Endothelial cell of umbilical vein (primary cell): ENCODE results near the gene FNDC8.

Experiments
- POLR2A ChIP-seq: IDR thresholded peaks from 2 replicates; pipeline ENCODE4 v1.6.1; 2012; ENCODE audit warnings: low read depth, mild to moderate bottlenecking, control low read depth, low read length
- TF ChIP-seq, protein P1 (sequence below), 2 donors: IDR thresholded peaks; 1 replicate in 1 of 2; 2 replicates in 1 of 2; pipeline ENCODE4 v1.5.1; 2011; ENCODE audit warnings: low read length in 2 of 2, mild to moderate bottlenecking in 2 of 2, moderate library complexity in 2 of 2, control low read depth in 1 of 2, inconsistent platforms in 1 of 2, low read depth in 1 of 2; ENCODE audit not compliant: insufficient read depth in 1 of 2; ENCODE audit errors: extremely low read depth in 1 of 2

DNA sequence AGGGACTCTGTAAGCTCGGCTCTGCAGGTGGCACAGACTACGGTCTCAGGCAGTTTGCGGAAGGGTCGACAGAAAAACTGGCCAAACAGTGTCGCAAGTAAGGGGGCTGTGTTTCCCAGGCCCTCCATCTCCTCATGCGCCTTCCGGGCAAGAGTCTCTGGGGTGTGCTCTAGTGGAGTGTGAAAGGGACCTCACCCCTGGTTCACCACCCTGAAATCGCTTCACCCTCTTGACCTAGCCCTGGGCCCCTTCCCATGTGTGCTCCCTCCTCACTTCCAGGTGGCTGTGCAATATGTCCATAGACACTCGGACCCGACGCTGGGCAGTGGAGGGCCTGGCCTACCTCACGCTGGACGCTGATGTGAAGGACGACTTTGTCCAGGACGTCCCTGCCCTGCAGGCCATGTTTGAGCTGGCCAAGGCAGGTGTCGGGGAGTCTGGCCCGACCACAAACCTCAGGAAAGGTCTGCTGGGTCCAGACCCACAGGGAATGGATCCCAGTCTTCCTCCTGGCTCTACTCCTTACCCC lies 48.5 kb downstream of the FNDC8 start:
- no peak for TF ChIP-seq POLR2A
- TF ChIP-seq, protein P1, sequence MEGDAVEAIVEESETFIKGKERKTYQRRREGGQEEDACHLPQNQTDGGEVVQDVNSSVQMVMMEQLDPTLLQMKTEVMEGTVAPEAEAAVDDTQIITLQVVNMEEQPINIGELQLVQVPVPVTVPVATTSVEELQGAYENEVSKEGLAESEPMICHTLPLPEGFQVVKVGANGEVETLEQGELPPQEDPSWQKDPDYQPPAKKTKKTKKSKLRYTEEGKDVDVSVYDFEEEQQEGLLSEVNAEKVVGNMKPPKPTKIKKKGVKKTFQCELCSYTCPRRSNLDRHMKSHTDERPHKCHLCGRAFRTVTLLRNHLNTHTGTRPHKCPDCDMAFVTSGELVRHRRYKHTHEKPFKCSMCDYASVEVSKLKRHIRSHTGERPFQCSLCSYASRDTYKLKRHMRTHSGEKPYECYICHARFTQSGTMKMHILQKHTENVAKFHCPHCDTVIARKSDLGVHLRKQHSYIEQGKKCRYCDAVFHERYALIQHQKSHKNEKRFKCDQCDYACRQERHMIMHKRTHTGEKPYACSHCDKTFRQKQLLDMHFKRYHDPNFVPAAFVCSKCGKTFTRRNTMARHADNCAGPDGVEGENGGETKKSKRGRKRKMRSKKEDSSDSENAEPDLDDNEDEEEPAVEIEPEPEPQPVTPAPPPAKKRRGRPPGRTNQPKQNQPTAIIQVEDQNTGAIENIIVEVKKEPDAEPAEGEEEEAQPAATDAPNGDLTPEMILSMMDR (IDR thresholded peaks at IDR 0.05; ENCODE audit: extremely low read depth in 1 of 2, insufficient read depth in 1 of 2, low read depth in 1 of 2, low read length in 2 of 2): no peak
